ENCODE data around the gene STOX2.

The STOX2 gene

GRCh38 chr4:183905081-183905592, at the start of gene STOX2:
Gene STOX2, plus strand, starts transcription at chr4:183905307. Its CDS starts 1,484 bp downstream, at chr4:183906791.
- Histone ChIP-seq H3K27me3 (ENCODE audit: low read depth, low read length) (no peaks in the 10 kb centered on the region), H3K4me1 (ENCODE audit: low read length) (no peaks in the 10 kb centered on the region), H4K20me1 (ENCODE audit: insufficient read depth, low read length) (no peaks in the 10 kb centered on the region), H3K79me2 (ENCODE audit: low read length) (no peaks in the 10 kb centered on the region), H3K27ac (ENCODE audit: low read length) (no peak within 1 kb of the TSS), H2AFZ (ENCODE audit: low read depth, low read length) (no peak within 1 kb of the TSS), H3K9me3 (ENCODE audit: insufficient read depth, low read length) (no peaks in the 10 kb centered on the region), H3K4me2 (ENCODE audit: low read length) (no peak within 1 kb of the TSS), H3K4me3 (ENCODE audit: low read length) (no peak within 1 kb of the TSS), H3K36me3 (replicated peaks; ENCODE audit: low read depth, low read length) (no peaks in the 10 kb centered on the region), H3K9ac (ENCODE audit: low read length) (no peak within 1 kb of the TSS)
- TF ChIP-seq CTCF (IDR thresholded peaks at IDR 0.05; ENCODE audit: low read depth, low read length) (no peak), EZH2phosphoT487 (IDR thresholded peaks at IDR 0.05; ENCODE audit: low read depth) (no peak)

GRCh38 chr4:183855323-183856190, 49.5 kb upstream of the STOX2 start:
- TF ChIP-seq CTCF (IDR thresholded peaks at IDR 0.05; ENCODE audit: low read depth, low read length) (no peak), EZH2phosphoT487 (IDR thresholded peaks at IDR 0.05; ENCODE audit: low read depth) (no peak)
- H3K9me3 ChIP-seq (ENCODE audit: insufficient read depth, low read length): no peaks in the 10 kb centered on the region
- no peaks in the 10 kb centered on the region for H3K79me2 ChIP-seq (ENCODE audit: low read length)
- H3K4me1 ChIP-seq (ENCODE audit: low read length): no peaks in the 10 kb centered on the region
- no peak overlapping the region for H3K4me3 ChIP-seq (ENCODE audit: low read length)
- no peaks in the 10 kb centered on the region for H4K20me1 ChIP-seq (ENCODE audit: insufficient read depth, low read length)
- no peak overlapping the region for H3K4me2 ChIP-seq (ENCODE audit: low read length)
- no peaks in the 10 kb centered on the region for H3K36me3 ChIP-seq (replicated peaks; ENCODE audit: low read depth, low read length)
- no peak overlapping the region for H3K27ac ChIP-seq (ENCODE audit: low read length)
- no peak overlapping the region for H2AFZ ChIP-seq (ENCODE audit: low read depth, low read length)
- no peaks in the 10 kb centered on the region for H3K27me3 ChIP-seq (ENCODE audit: low read depth, low read length)
- no peak overlapping the region for H3K9ac ChIP-seq (ENCODE audit: low read length)

GRCh38 chr4:183857040-183857439, 48.1 kb upstream of the STOX2 start:
- H2AFZ ChIP-seq (ENCODE audit: low read depth, low read length): no peak overlapping the region
- H3K4me2 ChIP-seq (ENCODE audit: low read length): no peak overlapping the region
- no peaks in the 10 kb centered on the region for H3K36me3 ChIP-seq (replicated peaks; ENCODE audit: low read depth, low read length)
- H3K9ac ChIP-seq (ENCODE audit: low read length): no peak overlapping the region
- H3K79me2 ChIP-seq (ENCODE audit: low read length): no peaks in the 10 kb centered on the region
- no peak overlapping the region for H3K27ac ChIP-seq (ENCODE audit: low read length)
- H3K9me3 ChIP-seq (ENCODE audit: insufficient read depth, low read length): no peaks in the 10 kb centered on the region
- no peaks in the 10 kb centered on the region for H4K20me1 ChIP-seq (ENCODE audit: insufficient read depth, low read length)
- no peaks in the 10 kb centered on the region for H3K27me3 ChIP-seq (ENCODE audit: low read depth, low read length)
- TF ChIP-seq EZH2phosphoT487 (IDR thresholded peaks at IDR 0.05; ENCODE audit: low read depth) (no peak), CTCF (IDR thresholded peaks at IDR 0.05; ENCODE audit: low read depth, low read length) (no peak)
- H3K4me1 ChIP-seq (ENCODE audit: low read length): no peaks in the 10 kb centered on the region
- H3K4me3 ChIP-seq (ENCODE audit: low read length): no peak overlapping the region

- Histone ChIP-seq H3K4me3 (ENCODE audit: low read length) (no peak overlapping the region), H3K4me2 (ENCODE audit: low read length) (no peak overlapping the region), H4K20me1 (ENCODE audit: insufficient read depth, low read length) (no peaks in the 10 kb centered on the region), H3K36me3 (replicated peaks; ENCODE audit: low read depth, low read length) (no peaks in the 10 kb centered on the region), H2AFZ (ENCODE audit: low read depth, low read length) (no peak overlapping the region), H3K27ac (ENCODE audit: low read length) (no peak overlapping the region), H3K9me3 (ENCODE audit: insufficient read depth, low read length) (no peaks in the 10 kb centered on the region), H3K9ac (ENCODE audit: low read length) (no peak overlapping the region), H3K4me1 (ENCODE audit: low read length) (no peaks in the 10 kb centered on the region), H3K79me2 (ENCODE audit: low read length) (no peaks in the 10 kb centered on the region), H3K27me3 (ENCODE audit: low read depth, low read length) (no peaks in the 10 kb centered on the region)
- TF ChIP-seq EZH2phosphoT487 (IDR thresholded peaks at IDR 0.05; ENCODE audit: low read depth) (no peak), CTCF (IDR thresholded peaks at IDR 0.05; ENCODE audit: low read depth, low read length) (no peak)
These were observed 47.0 kb upstream of the STOX2 start for GRCh38 chr4:183858011-183858615.

All from OCI-LY3 (cell line).